ENCODE results near the gene TK2. TPM values are rescaled to one million over a fixed set of nuclear protein-coding genes. Genes with fewer than 3 reads are reported as not detected.

TK2 gene
- total and polyA plus RNA-seq, 4 donors = 10.5 to 31.9 (median 21.0) TPM

DNA sequence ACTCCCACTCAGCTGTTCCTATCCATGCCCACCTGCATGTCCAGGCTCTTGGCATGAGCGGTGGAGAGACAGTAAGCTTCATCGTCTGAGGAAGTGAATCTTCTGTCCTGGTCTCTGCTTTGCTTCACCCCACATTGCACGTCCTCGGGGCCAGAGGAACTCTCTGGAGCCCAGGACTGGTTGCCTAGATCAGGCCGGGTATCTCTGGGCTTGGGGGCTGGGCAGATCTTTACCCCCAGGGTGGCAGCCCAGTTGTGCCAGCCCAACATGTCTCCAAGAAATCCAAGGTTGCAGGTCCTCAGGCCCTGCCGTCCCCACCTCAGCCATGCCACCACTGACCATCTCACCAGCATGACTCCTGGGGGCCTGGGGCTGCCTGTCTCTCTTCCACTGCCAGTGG is 64.5 kb downstream of the TK2 start:
- H3K27ac ChIP-seq (ENCODE audit: low read depth in 1 of 2, low read length in 2 of 2) = no peak overlapping the region
- peaks cover 0 to 4% (median 0%) of the 10 kb centered on the region in 4 donors for H3K4me1 ChIP-seq (ENCODE audit: control insufficient read depth in 4 of 4, insufficient read depth in 4 of 4, low read length in 3 of 4)
- no peak overlapping the region for H3K4me3 ChIP-seq (ENCODE audit: low read depth in 1 of 3, low read length in 3 of 3)
- no peak for DNase-seq (ENCODE audit: low spot score)
- no peaks in the 10 kb centered on the region for H3K27me3 ChIP-seq (ENCODE audit: control insufficient read depth in 4 of 4, insufficient read depth in 4 of 4, low read length in 3 of 4)
- no peaks in the 10 kb centered on the region for H3K36me3 ChIP-seq (ENCODE audit: control insufficient read depth in 4 of 4, insufficient read depth in 3 of 4, low read depth in 1 of 4, low read length in 3 of 4)
- H3K9me3 ChIP-seq (ENCODE audit: control insufficient read depth in 4 of 4, low read length in 3 of 4) = no peaks in the 10 kb centered on the region
- WGBS = 91% methylated on average over 6 of the region's 6 CpGs
- H3K9ac ChIP-seq (ENCODE audit: low read depth in 1 of 2, low read length in 2 of 2) = no peak overlapping the region
- TF ChIP-seq HNF4G (IDR thresholded peaks at IDR 0.05) (no peak), CTCF (IDR thresholded peaks at IDR 0.05; ENCODE audit: low read depth, low read length, missing input control) (no peak), RXRA (IDR thresholded peaks at IDR 0.05) (no peak), EGR1 (IDR thresholded peaks at IDR 0.05; ENCODE audit: low read depth in 2 of 2) (no peak), SP1 (IDR thresholded peaks at IDR 0.05) (no peak), TAF1 (conservative IDR thresholded peaks at IDR 0.05) (no peak), YY1 (IDR thresholded peaks at IDR 0.05) (no peak), FOXA1 (IDR thresholded peaks at IDR 0.05) (no peak), RAD21 (IDR thresholded peaks at IDR 0.05) (no peak), JUND (IDR thresholded peaks at IDR 0.05) (no peak)
- TF ChIP-seq, protein P1, sequence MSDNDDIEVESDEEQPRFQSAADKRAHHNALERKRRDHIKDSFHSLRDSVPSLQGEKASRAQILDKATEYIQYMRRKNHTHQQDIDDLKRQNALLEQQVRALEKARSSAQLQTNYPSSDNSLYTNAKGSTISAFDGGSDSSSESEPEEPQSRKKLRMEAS (IDR thresholded peaks at IDR 0.05) = no peak
- TF ChIP-seq, protein P2, sequence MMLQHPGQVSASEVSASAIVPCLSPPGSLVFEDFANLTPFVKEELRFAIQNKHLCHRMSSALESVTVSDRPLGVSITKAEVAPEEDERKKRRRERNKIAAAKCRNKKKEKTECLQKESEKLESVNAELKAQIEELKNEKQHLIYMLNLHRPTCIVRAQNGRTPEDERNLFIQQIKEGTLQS (IDR thresholded peaks at IDR 0.05) = no peak
- TF ChIP-seq, protein P3, sequence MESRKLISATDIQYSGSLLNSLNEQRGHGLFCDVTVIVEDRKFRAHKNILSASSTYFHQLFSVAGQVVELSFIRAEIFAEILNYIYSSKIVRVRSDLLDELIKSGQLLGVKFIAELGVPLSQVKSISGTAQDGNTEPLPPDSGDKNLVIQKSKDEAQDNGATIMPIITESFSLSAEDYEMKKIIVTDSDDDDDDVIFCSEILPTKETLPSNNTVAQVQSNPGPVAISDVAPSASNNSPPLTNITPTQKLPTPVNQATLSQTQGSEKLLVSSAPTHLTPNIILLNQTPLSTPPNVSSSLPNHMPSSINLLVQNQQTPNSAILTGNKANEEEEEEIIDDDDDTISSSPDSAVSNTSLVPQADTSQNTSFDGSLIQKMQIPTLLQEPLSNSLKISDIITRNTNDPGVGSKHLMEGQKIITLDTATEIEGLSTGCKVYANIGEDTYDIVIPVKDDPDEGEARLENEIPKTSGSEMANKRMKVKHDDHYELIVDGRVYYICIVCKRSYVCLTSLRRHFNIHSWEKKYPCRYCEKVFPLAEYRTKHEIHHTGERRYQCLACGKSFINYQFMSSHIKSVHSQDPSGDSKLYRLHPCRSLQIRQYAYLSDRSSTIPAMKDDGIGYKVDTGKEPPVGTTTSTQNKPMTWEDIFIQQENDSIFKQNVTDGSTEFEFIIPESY (IDR thresholded peaks at IDR 0.05) = no peak

- DNase-seq (ENCODE audit: low spot score) = no peak
- no peak overlapping the region for H3K4me3 ChIP-seq (ENCODE audit: low read depth in 1 of 3, low read length in 3 of 3)
- TF ChIP-seq, protein P1 (IDR thresholded peaks at IDR 0.05) = no peak
- no peak for TF ChIP-seq JUND (IDR thresholded peaks at IDR 0.05)
- no peak for TF ChIP-seq HNF4G (IDR thresholded peaks at IDR 0.05)
- no peak for TF ChIP-seq NR2F2 (IDR thresholded peaks at IDR 0.05)
- no peak for TF ChIP-seq YY1 (IDR thresholded peaks at IDR 0.05)
- TF ChIP-seq, protein P4, sequence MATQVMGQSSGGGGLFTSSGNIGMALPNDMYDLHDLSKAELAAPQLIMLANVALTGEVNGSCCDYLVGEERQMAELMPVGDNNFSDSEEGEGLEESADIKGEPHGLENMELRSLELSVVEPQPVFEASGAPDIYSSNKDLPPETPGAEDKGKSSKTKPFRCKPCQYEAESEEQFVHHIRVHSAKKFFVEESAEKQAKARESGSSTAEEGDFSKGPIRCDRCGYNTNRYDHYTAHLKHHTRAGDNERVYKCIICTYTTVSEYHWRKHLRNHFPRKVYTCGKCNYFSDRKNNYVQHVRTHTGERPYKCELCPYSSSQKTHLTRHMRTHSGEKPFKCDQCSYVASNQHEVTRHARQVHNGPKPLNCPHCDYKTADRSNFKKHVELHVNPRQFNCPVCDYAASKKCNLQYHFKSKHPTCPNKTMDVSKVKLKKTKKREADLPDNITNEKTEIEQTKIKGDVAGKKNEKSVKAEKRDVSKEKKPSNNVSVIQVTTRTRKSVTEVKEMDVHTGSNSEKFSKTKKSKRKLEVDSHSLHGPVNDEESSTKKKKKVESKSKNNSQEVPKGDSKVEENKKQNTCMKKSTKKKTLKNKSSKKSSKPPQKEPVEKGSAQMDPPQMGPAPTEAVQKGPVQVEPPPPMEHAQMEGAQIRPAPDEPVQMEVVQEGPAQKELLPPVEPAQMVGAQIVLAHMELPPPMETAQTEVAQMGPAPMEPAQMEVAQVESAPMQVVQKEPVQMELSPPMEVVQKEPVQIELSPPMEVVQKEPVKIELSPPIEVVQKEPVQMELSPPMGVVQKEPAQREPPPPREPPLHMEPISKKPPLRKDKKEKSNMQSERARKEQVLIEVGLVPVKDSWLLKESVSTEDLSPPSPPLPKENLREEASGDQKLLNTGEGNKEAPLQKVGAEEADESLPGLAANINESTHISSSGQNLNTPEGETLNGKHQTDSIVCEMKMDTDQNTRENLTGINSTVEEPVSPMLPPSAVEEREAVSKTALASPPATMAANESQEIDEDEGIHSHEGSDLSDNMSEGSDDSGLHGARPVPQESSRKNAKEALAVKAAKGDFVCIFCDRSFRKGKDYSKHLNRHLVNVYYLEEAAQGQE (IDR thresholded peaks at IDR 0.05) = no peak
- TF ChIP-seq GABPA (IDR thresholded peaks at IDR 0.05 in 1 of 2, conservative IDR thresholded peaks at IDR 0.05 in 1 of 2) = no peak
- TF ChIP-seq FOXA1 (IDR thresholded peaks at IDR 0.05) = no peak
- H3K9ac ChIP-seq (ENCODE audit: low read depth in 1 of 2, low read length in 2 of 2) = no peak overlapping the region
- WGBS = 91% methylated on average over 15 of the region's 15 CpGs
- H3K27ac ChIP-seq (ENCODE audit: low read depth in 1 of 2, low read length in 2 of 2) = no peak overlapping the region
- no peaks in the 10 kb centered on the region for H3K27me3 ChIP-seq (ENCODE audit: control insufficient read depth in 4 of 4, insufficient read depth in 4 of 4, low read length in 3 of 4)
- H3K9me3 ChIP-seq (ENCODE audit: control insufficient read depth in 4 of 4, low read length in 3 of 4) = no peaks in the 10 kb centered on the region
- no peaks in the 10 kb centered on the region for H3K36me3 ChIP-seq (ENCODE audit: control insufficient read depth in 4 of 4, insufficient read depth in 3 of 4, low read depth in 1 of 4, low read length in 3 of 4)
- peaks cover 0 to 4% (median 0%) of the 10 kb centered on the region in 4 donors for H3K4me1 ChIP-seq (ENCODE audit: control insufficient read depth in 4 of 4, insufficient read depth in 4 of 4, low read length in 3 of 4)
Observed at GRCh38 chr16:66484453-66485213, 65.3 kb downstream of the TK2 start.

All from liver (tissue), 9 donors.